ENCODE results near the gene SNAPC2. TPM values are rescaled to one million over a fixed set of nuclear protein-coding genes. Genes with fewer than 3 reads are reported as not detected.
A peak's percentile ranks its signal among the peaks of the same experiment; 100 is the strongest.
"Not testable (repeated sequence)": the region's sequence is repeated elsewhere in the genome, so short reads cannot be mapped to it uniquely, and the experiment has no call there.

SNAPC2 gene
- total RNA-seq, 2 experiments from 2014 or later: 14.4 to 14.8 TPM

DNA sequence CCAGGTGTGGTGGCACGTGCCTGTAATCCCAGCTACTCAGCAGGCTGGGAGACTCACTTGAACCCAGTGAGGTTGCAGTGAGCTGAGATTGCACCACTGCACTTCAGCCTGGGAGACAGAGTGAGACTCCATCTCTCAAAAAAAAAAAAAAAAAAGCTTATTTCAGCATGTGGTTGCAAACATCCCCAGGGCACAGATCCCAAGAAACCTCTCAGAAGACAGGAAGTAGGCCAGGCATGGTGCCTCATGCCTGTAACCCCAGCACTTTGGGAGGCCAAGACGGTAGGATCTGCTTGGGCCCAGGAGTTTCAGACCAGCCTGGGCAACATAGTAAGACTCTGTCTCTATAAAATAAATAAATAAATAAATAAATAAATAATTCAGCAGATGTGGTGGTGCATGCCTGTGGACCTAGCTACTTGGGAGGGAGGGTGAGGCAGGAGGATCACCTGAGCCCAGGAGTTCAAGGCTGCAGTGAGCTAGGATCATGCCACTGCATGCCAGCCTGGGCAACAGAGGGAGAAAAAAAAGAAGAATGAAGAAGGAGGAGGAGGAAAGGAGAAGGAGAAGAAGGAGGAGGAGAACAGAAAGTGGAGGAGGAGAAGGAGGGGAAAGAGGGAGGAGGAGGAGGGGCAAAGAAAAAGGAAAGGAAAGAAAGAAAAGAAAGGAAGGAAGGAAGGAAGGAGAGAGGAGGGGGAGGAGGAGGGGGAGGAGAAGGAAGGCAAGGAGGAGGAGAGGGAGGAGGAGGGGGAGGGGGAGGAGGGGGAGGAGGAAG is 36.2 kb upstream of the SNAPC2 start:
- DNase-seq: no peak
- no peak overlapping the region for H3K27ac Mint-ChIP-seq
- no peaks in the 10 kb centered on the region for H3K4me1 Mint-ChIP-seq
- no peaks in the 10 kb centered on the region for H3K36me3 Mint-ChIP-seq
- no peak overlapping the region for H3K4me3 Mint-ChIP-seq
- no peaks in the 10 kb centered on the region for H3K9me3 Mint-ChIP-seq
- peaks cover 16% of the 10 kb centered on the region for H3K27me3 Mint-ChIP-seq

DNA sequence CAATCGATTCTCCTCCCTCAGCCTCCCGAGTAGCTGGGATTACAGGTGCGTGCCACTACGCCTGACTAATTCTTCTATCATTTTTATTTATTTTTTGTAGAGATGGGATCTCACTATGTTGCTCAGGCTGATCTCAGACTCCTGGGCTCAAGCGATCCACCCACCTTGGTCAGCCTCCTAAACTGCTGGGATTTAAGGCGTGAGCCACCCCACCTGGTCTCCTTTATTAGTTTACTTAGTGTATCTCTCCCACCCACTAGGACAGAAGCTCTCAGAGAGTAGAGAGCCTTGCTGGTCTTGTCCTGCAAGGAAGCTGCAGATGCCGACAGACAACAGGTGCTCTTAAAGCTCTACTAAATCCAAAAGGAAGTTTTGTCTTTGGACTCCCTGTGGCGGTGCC is 34.3 kb upstream of the SNAPC2 start:
- Mint-ChIP-seq H3K4me1 (no peaks in the 10 kb centered on the region), H3K27ac (no peak overlapping the region), H3K36me3 (no peaks in the 10 kb centered on the region), H3K9me3 (no peaks in the 10 kb centered on the region), H3K4me3 (no peak overlapping the region), H3K27me3 (peaks cover 30% of the 10 kb centered on the region)
- no peak for DNase-seq

DNA sequence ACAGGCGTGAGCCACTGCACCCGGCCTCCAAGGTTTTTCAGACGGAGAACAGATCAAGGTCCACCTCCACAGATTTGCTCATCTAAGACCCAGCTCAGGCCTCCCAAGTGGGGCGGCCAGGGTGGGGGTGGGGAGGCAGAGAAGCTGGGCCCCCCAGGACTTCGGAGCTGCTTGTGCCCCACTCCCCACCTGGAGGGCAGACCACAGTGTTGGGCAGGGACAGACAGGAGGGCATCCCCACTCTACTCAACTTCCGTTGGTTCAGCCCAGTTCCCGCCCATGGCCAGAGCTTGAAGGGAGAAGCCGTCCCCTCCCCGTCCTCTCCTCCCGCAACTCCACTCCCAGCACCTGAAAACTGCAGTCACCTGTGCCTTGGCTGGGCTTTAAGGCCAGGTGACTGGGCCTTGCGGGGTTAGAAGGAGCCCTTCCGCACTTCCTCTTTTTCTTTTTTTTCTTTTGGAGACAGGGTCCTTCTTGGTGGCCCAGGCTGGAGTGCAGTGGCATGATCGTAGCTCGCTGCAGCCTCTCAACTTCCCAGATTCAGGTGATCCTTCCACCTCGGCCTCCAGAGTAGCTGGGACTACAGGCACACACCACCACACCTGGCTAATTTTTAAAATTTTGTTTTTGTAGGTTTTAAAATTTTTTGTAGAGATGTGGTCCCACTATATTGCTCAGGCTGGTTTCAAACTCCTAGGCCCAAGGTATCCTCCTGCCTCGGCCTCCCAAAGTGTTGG is 32.6 kb upstream of the SNAPC2 start:
- H3K36me3 Mint-ChIP-seq: no peaks in the 10 kb centered on the region
- H3K4me1 Mint-ChIP-seq: no peaks in the 10 kb centered on the region
- no peak for DNase-seq
- H3K4me3 Mint-ChIP-seq: no peak overlapping the region
- H3K27me3 Mint-ChIP-seq: peaks cover 45% of the 10 kb centered on the region
- H3K9me3 Mint-ChIP-seq: no peaks in the 10 kb centered on the region
- H3K27ac Mint-ChIP-seq: no peak overlapping the region

DNA sequence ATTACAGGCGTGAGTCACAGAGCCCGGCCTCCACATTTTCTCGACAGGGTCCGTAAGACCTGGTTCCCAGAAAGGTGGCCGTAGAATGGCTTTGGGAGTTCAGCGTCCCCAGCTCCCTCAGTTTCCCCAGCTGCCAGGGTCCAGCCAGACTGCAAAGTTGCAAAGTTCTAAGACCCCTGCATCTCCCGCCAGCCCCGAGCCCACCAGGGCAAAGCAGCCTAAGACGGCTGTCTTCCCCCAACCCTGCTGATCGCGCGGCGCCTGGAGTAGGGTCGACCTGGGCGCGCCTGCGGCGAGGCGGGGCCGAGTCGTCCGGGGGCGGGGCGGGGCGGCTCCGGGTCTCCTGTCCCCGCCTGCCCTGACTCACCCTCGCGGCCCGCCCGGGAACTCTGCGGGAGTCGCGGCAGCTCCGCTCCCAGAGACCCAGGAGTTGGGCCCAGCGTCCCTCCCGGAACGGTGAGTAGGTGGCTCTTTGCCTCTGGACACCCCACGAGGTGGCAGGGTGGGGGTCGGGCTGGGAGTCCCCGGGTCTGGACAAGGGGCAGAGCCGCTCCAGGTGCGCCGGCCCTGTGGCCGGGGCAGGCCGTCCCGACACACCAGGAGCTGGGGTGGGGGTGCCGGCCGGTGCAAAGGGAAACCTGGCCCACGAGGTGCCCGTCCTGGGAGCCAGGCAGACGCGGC is 31.9 kb upstream of the SNAPC2 start, which contains the start of gene LRRC8E:
Gene LRRC8E, plus strand, starts transcription at position 366 of the 681 bp plus-strand sequence. CDS start 7,094 bp downstream, outside the sequence.
- peaks cover 52% of the 10 kb centered on the region for H3K27me3 Mint-ChIP-seq
- no peaks in the 10 kb centered on the region for H3K9me3 Mint-ChIP-seq
- H3K4me3 Mint-ChIP-seq: no peak within 1 kb of the TSS
- H3K4me1 Mint-ChIP-seq: no peaks in the 10 kb centered on the region
- no peak within 1 kb of the TSS for H3K27ac Mint-ChIP-seq
- H3K36me3 Mint-ChIP-seq: no peaks in the 10 kb centered on the region
- peak; percentile 61 for DNase-seq

DNA sequence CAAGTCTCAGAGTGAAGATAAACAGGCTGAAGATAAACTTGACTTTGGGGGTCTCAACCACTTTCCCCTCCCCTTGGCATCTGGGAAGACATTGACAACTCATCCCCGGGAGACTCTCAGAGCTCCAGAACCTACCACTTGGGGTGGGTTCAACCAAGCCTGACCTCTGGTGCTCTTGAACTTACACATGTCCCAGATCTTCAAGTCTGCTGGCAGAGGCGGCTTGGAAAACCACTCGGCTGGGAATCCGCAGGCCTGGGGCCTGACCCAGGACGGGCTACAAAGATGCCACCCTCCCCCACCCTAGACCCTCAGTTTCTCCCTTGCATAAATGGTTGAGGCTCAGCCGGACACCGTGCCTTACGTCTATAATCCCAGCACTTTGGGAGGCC is 31.3 kb upstream of the SNAPC2 start:
- peaks cover 56% of the 10 kb centered on the region for H3K27me3 Mint-ChIP-seq
- DNase-seq: no peak
- no peak overlapping the region for H3K27ac Mint-ChIP-seq
- no peak overlapping the region for H3K4me3 Mint-ChIP-seq
- H3K9me3 Mint-ChIP-seq: no peaks in the 10 kb centered on the region
- no peaks in the 10 kb centered on the region for H3K36me3 Mint-ChIP-seq
- peaks cover under 1% of the 10 kb centered on the region for H3K4me1 Mint-ChIP-seq

DNA sequence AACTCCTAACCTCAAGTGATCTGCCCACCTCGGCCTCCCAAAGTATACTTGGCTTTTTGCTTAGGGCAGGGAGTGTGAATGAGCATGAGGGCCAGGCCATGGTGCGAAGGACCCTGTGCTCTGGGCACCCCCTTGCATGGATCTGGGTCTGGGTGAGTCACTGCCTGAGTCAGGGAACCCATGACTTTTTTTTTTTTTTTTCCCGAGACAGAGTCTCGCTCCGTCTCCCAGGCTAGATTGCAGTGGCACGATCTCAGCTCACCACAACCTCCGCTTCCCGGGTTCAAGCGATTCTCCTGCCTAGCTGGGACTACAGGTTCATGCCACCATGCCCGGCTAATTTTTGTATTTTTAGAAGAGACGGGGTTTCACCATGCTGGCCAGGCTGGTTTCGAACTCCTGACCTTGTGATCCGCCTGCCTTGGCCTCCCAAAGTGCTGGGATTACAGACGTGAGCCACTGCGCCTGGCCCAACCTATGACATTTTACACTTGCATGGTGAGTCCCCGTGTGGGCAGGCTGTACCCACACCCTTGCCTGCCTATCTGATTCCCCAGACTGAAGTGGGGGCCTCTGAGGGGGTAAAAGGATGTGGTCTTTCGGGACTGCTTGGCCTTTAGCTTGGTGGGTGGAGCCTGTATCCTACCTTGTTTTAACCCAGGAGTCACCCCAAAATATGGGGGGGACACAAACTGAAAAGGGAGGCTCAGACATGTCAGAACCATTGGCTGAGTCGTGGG is 26.6 kb upstream of the SNAPC2 start:
- not testable (repeated sequence) for H3K36me3 Mint-ChIP-seq

DNA sequence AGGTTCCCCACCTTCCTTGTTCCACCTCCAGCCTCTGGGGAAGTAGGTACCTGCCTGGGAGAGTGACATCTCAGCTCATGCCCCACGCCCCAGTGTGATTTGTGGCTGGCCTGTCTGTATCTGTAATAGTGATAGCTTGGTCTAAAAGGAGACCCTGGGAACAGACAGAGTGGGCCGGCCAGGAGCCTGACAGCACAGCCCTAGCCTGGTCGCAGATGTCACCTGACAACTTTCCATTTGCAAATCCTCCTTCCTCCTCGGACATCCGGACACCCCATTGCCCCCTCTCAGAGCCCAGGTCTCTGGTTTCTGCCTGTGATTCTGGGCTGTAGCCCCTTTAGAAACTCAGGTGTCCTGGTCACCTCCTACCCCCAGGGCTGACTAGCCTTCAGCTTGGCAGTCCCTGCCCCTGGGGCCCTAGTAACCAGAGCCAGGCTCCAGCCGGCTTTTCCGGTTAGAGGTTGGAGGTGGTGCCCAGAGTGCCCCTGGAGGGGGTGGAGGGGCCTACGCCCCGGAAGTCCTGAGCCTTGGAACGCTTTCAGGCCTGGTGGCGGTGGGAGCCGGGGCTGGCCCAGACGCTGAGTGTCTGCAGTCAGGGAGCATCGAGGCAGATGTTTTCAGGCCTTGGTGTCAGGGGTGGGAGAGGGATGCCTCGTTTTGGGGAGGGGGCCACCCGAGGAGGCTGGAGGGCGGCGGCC is 25.4 kb upstream of the SNAPC2 start:
- H3K36me3 Mint-ChIP-seq: no peaks in the 10 kb centered on the region

More for the DNA sequence above, 26.6 kb upstream of the SNAPC2 start:
- H3K4me3 Mint-ChIP-seq, H3K27ac Mint-ChIP-seq, H3K4me1 Mint-ChIP-seq, H3K9me3 Mint-ChIP-seq, DNase-seq: not testable (repeated sequence)
- H3K27me3 Mint-ChIP-seq: peaks cover 53% of the 10 kb centered on the region

DNA sequence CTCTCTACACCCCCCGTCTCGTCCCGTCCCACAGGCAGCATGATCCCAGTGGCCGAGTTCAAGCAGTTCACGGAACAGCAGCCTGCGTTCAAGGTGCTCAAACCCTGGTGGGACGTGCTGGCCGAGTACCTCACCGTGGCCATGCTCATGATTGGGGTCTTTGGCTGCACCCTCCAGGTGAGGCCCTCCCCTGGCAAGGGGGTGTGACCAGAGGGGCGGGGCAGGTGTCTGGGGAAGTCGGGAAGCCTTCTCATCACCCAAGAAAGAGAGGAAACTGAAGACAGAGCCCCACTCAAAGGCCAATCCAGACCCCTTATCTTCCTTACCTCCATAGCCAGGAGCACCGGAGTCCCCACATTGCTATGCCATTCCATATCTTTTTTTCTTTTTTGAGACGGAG is 24.6 kb upstream of the SNAPC2 start:
- H3K4me1 Mint-ChIP-seq: peaks cover 2% of the 10 kb centered on the region
- no peaks in the 10 kb centered on the region for H3K9me3 Mint-ChIP-seq
- peaks cover 37% of the 10 kb centered on the region for H3K27me3 Mint-ChIP-seq
- DNase-seq: no peak
- H3K4me3 Mint-ChIP-seq: no peak overlapping the region
- H3K27ac Mint-ChIP-seq: no peak overlapping the region
- no peaks in the 10 kb centered on the region for H3K36me3 Mint-ChIP-seq

More for the DNA sequence above, 25.4 kb upstream of the SNAPC2 start:
- no peak overlapping the region for H3K4me3 Mint-ChIP-seq
- peaks cover 2% of the 10 kb centered on the region for H3K4me1 Mint-ChIP-seq
- DNase-seq: no peak
- H3K27me3 Mint-ChIP-seq: peaks cover 43% of the 10 kb centered on the region
- no peaks in the 10 kb centered on the region for H3K9me3 Mint-ChIP-seq
- no peak overlapping the region for H3K27ac Mint-ChIP-seq

DNA sequence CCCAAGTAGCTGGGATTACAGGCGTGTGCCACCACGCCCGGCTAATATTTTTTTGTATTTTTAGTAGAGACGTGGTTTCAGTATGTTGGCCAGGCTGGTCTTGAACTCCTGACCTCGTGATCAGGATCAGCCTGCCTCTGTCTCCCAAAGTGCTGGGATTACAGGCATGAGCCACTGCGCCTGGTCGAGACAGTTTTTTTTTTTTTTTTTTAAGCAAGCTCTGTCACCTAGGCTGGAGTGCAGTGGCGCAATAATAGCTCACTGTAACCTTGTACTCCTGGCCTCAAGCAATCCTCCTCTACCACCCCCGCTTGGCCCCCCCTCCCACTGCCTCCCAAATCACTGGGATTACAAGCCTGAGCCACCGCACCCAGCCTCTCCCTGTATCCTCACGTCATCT is 22.8 kb upstream of the SNAPC2 start:
- Mint-ChIP-seq H3K4me1 (peaks cover 2% of the 10 kb centered on the region), H3K9me3 (no peaks in the 10 kb centered on the region), H3K4me3 (no peak overlapping the region), H3K27ac (no peak overlapping the region), H3K36me3 (no peaks in the 10 kb centered on the region), H3K27me3 (peaks cover 24% of the 10 kb centered on the region)
- no peak for DNase-seq

DNA sequence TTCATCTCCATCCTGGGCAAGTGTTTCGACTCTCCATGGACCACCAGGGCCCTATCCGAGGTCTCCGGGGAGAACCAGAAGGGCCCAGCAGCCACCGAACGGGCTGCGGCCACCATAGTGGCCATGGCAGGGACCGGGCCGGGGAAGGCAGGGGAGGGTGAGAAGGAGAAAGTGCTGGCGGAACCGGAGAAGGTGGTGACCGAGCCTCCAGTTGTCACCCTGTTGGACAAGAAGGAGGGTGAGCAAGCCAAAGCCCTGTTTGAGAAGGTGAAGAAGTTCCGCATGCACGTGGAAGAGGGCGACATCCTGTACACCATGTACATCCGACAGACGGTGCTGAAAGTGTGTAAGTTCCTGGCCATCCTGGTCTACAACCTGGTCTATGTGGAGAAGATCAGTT is 21.2 kb upstream of the SNAPC2 start:
- H3K27ac Mint-ChIP-seq: no peak overlapping the region
- H3K4me1 Mint-ChIP-seq: peaks cover 7% of the 10 kb centered on the region
- no peak for DNase-seq
- no peak overlapping the region for H3K4me3 Mint-ChIP-seq
- peaks cover 2% of the 10 kb centered on the region for H3K36me3 Mint-ChIP-seq
- no peaks in the 10 kb centered on the region for H3K9me3 Mint-ChIP-seq
- H3K27me3 Mint-ChIP-seq: peaks cover 15% of the 10 kb centered on the region

DNA sequence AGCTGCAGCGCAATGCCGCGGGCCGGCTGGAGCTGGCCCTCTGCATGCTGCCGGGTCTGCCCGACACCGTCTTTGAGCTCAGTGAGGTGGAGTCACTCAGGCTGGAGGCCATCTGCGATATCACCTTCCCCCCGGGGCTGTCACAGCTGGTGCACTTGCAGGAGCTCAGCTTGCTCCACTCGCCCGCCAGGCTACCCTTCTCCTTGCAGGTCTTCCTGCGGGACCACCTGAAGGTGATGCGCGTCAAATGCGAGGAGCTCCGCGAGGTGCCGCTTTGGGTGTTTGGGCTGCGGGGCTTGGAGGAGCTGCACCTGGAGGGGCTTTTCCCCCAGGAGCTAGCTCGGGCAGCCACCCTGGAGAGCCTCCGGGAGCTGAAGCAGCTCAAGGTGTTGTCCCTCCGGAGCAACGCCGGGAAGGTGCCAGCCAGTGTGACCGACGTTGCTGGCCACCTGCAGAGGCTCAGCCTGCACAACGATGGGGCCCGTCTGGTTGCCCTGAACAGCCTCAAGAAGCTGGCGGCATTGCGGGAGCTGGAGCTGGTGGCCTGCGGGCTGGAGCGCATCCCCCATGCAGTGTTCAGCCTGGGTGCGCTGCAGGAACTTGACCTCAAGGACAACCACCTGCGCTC is 20.3 kb upstream of the SNAPC2 start:
- Mint-ChIP-seq H3K27me3 (peaks cover 6% of the 10 kb centered on the region), H3K9me3 (no peaks in the 10 kb centered on the region), H3K27ac (no peak overlapping the region), H3K4me3 (no peak overlapping the region), H3K4me1 (peaks cover 12% of the 10 kb centered on the region), H3K36me3 (peaks cover 7% of the 10 kb centered on the region)
- DNase-seq: no peak

DNA sequence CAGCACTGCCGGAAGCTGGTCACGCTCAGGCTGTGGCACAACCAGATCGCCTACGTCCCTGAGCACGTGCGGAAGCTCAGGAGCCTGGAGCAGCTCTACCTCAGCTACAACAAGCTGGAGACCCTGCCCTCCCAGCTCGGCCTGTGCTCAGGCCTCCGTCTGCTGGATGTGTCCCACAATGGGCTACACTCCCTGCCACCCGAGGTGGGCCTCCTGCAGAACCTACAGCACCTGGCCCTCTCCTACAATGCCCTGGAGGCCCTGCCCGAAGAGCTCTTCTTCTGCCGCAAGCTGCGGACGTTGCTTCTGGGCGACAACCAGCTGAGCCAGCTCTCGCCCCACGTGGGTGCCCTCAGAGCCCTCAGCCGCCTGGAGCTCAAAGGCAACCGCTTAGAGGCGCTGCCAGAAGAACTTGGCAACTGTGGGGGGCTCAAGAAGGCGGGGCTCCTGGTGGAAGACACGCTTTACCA is 19.7 kb upstream of the SNAPC2 start:
- Mint-ChIP-seq H3K36me3 (peaks cover 10% of the 10 kb centered on the region), H3K27ac (no peak overlapping the region), H3K4me1 (peaks cover 16% of the 10 kb centered on the region), H3K4me3 (no peak overlapping the region), H3K27me3 (peaks cover 6% of the 10 kb centered on the region), H3K9me3 (no peaks in the 10 kb centered on the region)
- DNase-seq: no peak

DNA sequence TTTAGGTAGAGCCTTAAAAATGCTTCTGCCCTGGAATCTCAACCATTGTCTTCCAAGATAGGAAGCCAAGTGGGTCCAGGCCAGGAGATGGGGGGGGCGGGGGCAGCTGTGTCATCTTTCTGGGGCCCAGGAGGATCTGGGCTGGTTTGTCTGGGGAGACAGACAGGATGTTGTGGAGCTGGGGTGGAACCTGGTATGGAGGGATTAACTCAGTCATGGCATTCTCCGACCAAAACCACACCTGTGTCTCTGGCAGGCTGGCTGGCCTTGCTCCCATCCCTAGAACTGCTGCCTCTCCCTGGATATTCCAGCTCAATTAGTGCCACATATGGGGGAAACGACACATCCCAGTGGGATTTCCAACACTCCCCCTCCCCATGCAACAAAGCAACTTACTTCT is 19.2 kb upstream of the SNAPC2 start:
- H3K36me3 Mint-ChIP-seq: peaks cover 15% of the 10 kb centered on the region
- H3K9me3 Mint-ChIP-seq: no peaks in the 10 kb centered on the region
- no peak overlapping the region for H3K4me3 Mint-ChIP-seq
- no peak for DNase-seq
- peaks cover 21% of the 10 kb centered on the region for H3K4me1 Mint-ChIP-seq
- H3K27me3 Mint-ChIP-seq: peaks cover 6% of the 10 kb centered on the region
- no peak overlapping the region for H3K27ac Mint-ChIP-seq

DNA sequence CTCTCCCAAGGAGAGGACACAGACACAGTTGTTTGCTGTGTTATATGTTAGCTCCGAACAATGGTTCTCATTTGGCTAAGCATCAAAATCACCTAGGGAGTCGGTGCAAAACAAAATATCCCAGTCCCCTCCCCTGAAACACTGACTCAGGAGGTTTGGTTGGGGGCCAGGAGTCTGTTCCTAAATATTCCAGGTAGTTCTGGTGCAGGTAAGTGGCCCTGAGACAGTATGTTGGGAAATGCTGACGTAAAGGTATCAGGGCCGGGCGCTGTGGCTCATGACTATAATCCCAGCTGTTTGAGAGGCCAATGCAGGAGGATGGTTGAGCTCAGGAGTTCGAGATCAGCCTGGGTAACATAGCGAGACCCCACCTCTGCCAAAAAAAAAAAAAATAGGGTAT is 18.8 kb upstream of the SNAPC2 start:
- Mint-ChIP-seq H3K9me3 (no peaks in the 10 kb centered on the region), H3K27me3 (peaks cover 6% of the 10 kb centered on the region), H3K36me3 (peaks cover 19% of the 10 kb centered on the region), H3K4me3 (no peak overlapping the region), H3K27ac (no peak overlapping the region), H3K4me1 (peaks cover 24% of the 10 kb centered on the region)
- no peak for DNase-seq

Data from activated naive CD8-positive, alpha-beta T cell treated with anti-CD3 and anti-CD28 coated beads for 36 hours (primary cell).